Mesothelial cell of epicardium (in vitro differentiated cells): ENCODE results near the gene CENPA. TPM values are rescaled to one million over a fixed set of nuclear protein-coding genes. Genes with fewer than 3 reads are reported as not detected.
"Not testable (repeated sequence)": the region's sequence is repeated elsewhere in the genome, so short reads cannot be mapped to it uniquely, and the experiment has no call there.

Source experiments
- DNase-seq, 2 experiments: peaks; one replicate each; pipeline ENCODE4 v3.0.0; 2021; ENCODE audit warnings: low spot score in 2 of 2; ENCODE audit not compliant: unreplicated experiment in 2 of 2
- H3K27ac Mint-ChIP-seq: 2 replicates; pipeline ENCODE4 v1.8.0; 2021; ENCODE audit warnings: mixed read lengths
- H3K27me3 Mint-ChIP-seq: 2 replicates; pipeline ENCODE4 v1.8.0; 2021; ENCODE audit warnings: low read depth, mixed read lengths
- H3K36me3 Mint-ChIP-seq: 2 replicates; pipeline ENCODE4 v1.8.0; 2021; ENCODE audit warnings: mixed read lengths
- H3K4me1 Mint-ChIP-seq: 2 replicates; pipeline ENCODE4 v1.8.0; 2021; ENCODE audit warnings: mixed read lengths
- H3K4me3 Mint-ChIP-seq: 2 replicates; pipeline ENCODE4 v1.8.0; 2021; ENCODE audit warnings: mild to moderate bottlenecking, moderate library complexity, mixed read lengths
- H3K9me3 Mint-ChIP-seq: 2 replicates; pipeline ENCODE4 v1.8.0; 2021; ENCODE audit warnings: mixed read lengths
- total RNA-seq: library from RNA; stranded (reverse); gene quantifications from 3 replicates; pipeline ENCODE4 v1.2.1, GENCODE V29; 2021
- TF ChIP-seq, protein P1 (sequence below): fragments of 200-600 bp; sonication (generic); IDR thresholded peaks from one replicate; pipeline ENCODE4 v1.5.0; 2021; ENCODE audit warnings: antibody characterized with exemption; ENCODE audit not compliant: unreplicated experiment

The CENPA gene
- total RNA-seq, 1 donor from 2014 or later: 9.2 TPM

DNA sequence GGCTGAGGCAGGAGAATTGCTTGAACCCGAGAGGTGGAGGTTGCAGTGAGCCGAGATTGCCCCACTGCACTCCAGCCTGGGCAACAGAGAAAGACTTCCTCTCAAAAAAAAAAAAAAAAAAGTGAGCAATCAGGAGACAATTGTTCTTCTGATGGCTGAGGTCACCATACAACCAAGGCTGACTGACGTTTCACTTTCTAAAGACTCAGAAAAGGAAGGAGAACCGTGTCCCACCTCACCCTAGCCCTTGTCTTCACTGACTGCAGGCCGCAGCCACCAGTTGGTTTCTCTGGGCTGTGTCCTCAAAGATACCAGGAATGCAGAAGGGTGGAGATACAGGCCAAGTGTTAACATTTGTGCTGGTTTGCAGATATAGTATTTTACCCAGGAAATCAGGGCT is 29.5 kb upstream of the CENPA start:
- Mint-ChIP-seq H3K4me1 (peaks cover 26% of the 10 kb centered on the region), H3K9me3 (peaks cover 2% of the 10 kb centered on the region), H3K4me3 (no peak overlapping the region), H3K27ac (no peak overlapping the region), H3K27me3 (no peaks in the 10 kb centered on the region), H3K36me3 (no peaks in the 10 kb centered on the region)
- TF ChIP-seq, protein P1, sequence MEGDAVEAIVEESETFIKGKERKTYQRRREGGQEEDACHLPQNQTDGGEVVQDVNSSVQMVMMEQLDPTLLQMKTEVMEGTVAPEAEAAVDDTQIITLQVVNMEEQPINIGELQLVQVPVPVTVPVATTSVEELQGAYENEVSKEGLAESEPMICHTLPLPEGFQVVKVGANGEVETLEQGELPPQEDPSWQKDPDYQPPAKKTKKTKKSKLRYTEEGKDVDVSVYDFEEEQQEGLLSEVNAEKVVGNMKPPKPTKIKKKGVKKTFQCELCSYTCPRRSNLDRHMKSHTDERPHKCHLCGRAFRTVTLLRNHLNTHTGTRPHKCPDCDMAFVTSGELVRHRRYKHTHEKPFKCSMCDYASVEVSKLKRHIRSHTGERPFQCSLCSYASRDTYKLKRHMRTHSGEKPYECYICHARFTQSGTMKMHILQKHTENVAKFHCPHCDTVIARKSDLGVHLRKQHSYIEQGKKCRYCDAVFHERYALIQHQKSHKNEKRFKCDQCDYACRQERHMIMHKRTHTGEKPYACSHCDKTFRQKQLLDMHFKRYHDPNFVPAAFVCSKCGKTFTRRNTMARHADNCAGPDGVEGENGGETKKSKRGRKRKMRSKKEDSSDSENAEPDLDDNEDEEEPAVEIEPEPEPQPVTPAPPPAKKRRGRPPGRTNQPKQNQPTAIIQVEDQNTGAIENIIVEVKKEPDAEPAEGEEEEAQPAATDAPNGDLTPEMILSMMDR: no peak
- DNase-seq: no peak

DNA sequence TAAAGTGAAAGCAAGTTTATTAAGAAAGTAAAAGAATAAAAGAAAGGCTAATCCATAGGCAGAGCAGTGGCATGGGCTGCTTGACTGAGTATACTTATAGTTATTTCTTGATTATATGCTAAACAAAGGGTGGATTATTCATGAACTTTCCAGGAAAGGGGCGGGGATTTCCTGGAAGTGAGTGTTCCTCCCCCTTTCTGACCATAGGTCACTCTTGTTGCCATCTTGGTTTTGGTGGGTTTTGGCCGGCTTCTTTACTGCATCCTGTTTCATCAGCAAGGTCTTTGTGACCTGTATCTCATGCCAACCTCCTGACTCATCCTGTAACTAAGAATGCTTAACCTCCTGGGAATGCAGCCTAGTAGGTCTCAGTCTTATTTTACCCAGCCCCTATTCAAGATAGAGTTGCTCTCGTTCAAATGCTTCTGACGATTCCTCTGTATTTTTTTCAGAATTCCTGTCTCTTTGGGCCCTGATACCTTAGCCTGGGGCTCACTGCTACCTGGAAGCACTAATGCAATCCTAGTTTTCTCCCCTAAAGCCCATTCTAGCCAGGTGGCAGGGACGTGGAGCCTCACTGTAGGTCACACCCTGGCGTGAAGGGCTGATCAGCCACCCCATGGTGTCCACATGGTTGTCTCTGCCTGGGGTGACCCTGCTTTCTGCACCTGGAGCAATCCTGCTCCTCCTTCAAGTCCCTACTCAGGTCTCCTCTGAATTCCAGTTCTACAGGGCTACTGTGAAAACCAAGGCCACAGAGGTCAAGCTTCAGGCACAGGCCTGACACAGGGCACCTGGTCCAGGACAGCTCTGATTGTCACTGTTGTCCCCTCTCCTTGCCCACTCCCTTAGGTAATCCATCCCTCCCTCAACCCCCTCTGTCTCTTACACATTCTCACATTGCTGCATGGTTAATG is 27.7 kb upstream of the CENPA start:
- TF ChIP-seq, protein P1: no peak
- no peak for DNase-seq
- no peaks in the 10 kb centered on the region for H3K9me3 Mint-ChIP-seq
- H3K27ac Mint-ChIP-seq: peak overlapping the region; percentile 92
- peaks cover 26% of the 10 kb centered on the region for H3K4me1 Mint-ChIP-seq
- H3K27me3 Mint-ChIP-seq: no peaks in the 10 kb centered on the region
- no peak overlapping the region for H3K4me3 Mint-ChIP-seq
- no peaks in the 10 kb centered on the region for H3K36me3 Mint-ChIP-seq

DNA sequence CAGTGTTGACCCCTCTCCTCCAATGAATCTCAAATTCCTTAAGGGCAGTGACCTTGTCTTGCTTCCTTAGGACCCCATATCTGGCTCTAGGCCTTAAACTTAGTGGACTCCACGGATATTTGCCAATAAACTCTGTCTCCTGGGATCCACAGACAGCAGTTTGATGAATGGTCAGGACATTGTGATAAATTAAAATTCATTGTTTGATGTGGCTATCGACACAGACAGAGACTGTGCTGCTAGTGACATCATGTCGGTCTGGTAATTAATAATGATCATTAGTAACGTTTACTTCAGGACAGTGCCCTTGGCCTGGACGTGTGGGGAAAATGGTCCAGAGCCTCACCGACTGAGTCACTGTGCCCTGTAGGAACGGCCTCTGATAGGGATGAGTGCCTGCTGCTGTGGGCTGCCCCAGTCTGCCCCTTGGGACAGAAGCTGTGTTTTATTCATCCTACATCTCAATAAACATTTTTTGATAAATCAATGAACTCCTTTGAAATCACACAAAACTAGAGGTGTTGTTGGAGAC is 27.0 kb upstream of the CENPA start:
- H3K9me3 Mint-ChIP-seq: no peaks in the 10 kb centered on the region
- TF ChIP-seq, protein P1: no peak
- H3K4me1 Mint-ChIP-seq: peaks cover 28% of the 10 kb centered on the region
- H3K27me3 Mint-ChIP-seq: no peaks in the 10 kb centered on the region
- H3K27ac Mint-ChIP-seq: peak overlapping the region; percentile 92
- no peaks in the 10 kb centered on the region for H3K36me3 Mint-ChIP-seq
- H3K4me3 Mint-ChIP-seq: no peak overlapping the region
- DNase-seq: no peak

DNA sequence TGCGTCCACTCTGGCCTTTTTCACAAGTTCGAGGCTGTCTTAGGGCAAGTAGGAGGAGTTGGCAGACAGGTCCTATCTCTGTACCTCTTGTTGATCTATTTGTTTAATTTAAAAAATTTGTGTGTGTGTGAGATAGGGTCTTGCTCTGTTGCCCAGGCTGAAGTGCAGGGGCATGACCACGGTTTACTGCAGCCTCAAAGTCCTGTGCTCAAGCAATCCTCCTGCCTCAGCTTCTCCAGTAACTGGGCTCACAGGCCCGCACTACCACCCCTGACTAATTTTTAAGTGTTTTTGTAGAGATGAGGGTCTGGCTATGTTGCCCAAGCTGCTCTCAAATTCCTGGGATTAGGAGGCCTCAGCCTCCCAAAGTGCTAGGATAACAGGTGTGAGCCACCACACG is 26.0 kb upstream of the CENPA start:
- TF ChIP-seq, protein P1: no peak
- Mint-ChIP-seq H3K4me3 (no peak overlapping the region), H3K27me3 (no peaks in the 10 kb centered on the region), H3K27ac (peak overlapping the region; percentile 69), H3K4me1 (peaks cover 33% of the 10 kb centered on the region), H3K36me3 (no peaks in the 10 kb centered on the region), H3K9me3 (no peaks in the 10 kb centered on the region)
- DNase-seq: no peak

DNA sequence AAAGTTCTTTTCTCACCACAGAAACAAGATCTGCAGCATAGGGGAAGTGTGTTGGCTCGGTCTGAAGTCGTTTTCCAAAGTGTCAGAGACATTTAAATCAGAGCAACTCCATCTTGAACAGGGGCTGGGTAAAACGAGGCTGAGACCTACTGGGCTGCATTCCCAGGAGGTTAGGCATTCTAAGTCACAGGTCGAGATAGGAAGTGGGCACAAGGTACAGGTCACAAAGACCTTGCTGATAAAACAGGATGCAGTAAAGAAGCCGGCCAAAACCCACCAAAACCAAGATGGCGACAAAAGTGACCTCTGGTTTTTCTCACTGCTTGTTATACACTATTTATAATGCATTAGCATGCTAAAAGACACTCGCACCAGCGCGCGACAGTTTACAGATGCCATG is 24.9 kb upstream of the CENPA start:
- Mint-ChIP-seq H3K4me1 (peaks cover 43% of the 10 kb centered on the region), H3K27ac (peak overlapping the region; percentile 84)
- not testable (repeated sequence) for DNase-seq, H3K4me3 Mint-ChIP-seq, H3K27me3 Mint-ChIP-seq, H3K9me3 Mint-ChIP-seq, H3K36me3 Mint-ChIP-seq

DNA sequence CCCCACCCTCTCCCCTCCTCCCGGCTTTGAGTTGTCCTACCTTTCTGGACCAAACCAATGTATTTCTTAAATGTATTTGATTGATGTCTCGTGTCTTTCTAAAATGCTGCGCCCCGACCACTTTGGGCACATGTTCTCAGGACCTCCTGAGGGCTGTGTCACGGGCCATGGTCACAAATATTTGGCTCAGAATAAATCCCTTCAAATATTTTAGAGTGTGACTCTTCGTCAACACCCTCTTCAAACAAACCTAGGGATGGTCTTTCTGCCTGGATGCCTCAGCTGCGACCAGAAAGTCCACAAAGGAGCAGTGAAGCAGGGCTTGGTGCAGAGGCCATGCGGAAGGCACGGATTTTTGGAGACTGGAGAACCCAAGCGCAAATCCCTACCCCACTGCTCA is 22.8 kb upstream of the CENPA start:
- Mint-ChIP-seq H3K4me3 (peak overlapping the region; percentile 96), H3K27ac (no peak overlapping the region), H3K27me3 (no peaks in the 10 kb centered on the region), H3K9me3 (no peaks in the 10 kb centered on the region), H3K36me3 (no peaks in the 10 kb centered on the region), H3K4me1 (peaks cover 37% of the 10 kb centered on the region)
- TF ChIP-seq, protein P1: no peak
- DNase-seq: no peak
